Endothelial cell (in vitro differentiated cells): ENCODE measurements around the gene NEURL1. TPM values are rescaled to one million over a fixed set of nuclear protein-coding genes. Genes with fewer than 3 reads are reported as not detected.

Experiments used
- DNase-seq: peaks from one replicate; pipeline ENCODE4 v3.0.0; 2021; ENCODE audit warnings: low spot score
- H3K27ac Mint-ChIP-seq: one replicate; pipeline ENCODE4 v1.8.0; 2021; ENCODE audit warnings: mixed read lengths, inconsistent platforms; ENCODE audit not compliant: unreplicated experiment
- H3K27me3 Mint-ChIP-seq: one replicate; pipeline ENCODE4 v1.8.0; 2021; ENCODE audit warnings: mild to moderate bottlenecking, moderate library complexity, mixed read lengths, inconsistent platforms; ENCODE audit not compliant: unreplicated experiment
- H3K36me3 Mint-ChIP-seq: one replicate; pipeline ENCODE4 v1.8.0; 2021; ENCODE audit warnings: mild to moderate bottlenecking, low read depth, mixed read lengths, inconsistent platforms; ENCODE audit not compliant: unreplicated experiment
- H3K4me1 Mint-ChIP-seq: one replicate; pipeline ENCODE4 v1.8.0; 2021; ENCODE audit warnings: mild to moderate bottlenecking, mixed read lengths, inconsistent platforms; ENCODE audit not compliant: unreplicated experiment
- H3K4me3 Mint-ChIP-seq: one replicate; pipeline ENCODE4 v1.8.0; 2021; ENCODE audit warnings: mild to moderate bottlenecking, mixed read lengths, inconsistent platforms; ENCODE audit not compliant: unreplicated experiment
- H3K9me3 Mint-ChIP-seq: one replicate; pipeline ENCODE4 v1.8.0; 2021; ENCODE audit warnings: mixed read lengths, inconsistent platforms; ENCODE audit not compliant: unreplicated experiment
- total RNA-seq: library from RNA; stranded (reverse); fragmentation: NEBNext Ultra II Directional; extraction: Animal tissue kit (Norgen Biotek cat#: 25700); gene quantifications from one replicate; pipeline ENCODE4 v1.2.1, GENCODE V29; 2021; ENCODE audit not compliant: unreplicated experiment
- TF ChIP-seq, protein P1 (sequence below): fragments of 200-600 bp; sonication (generic); IDR thresholded peaks from one replicate; pipeline ENCODE4 v1.5.0; 2021; ENCODE audit warnings: antibody characterized with exemption; ENCODE audit not compliant: unreplicated experiment

The NEURL1 gene
- total RNA-seq, 1 donor from 2014 or later = 0.69 TPM

DNA sequence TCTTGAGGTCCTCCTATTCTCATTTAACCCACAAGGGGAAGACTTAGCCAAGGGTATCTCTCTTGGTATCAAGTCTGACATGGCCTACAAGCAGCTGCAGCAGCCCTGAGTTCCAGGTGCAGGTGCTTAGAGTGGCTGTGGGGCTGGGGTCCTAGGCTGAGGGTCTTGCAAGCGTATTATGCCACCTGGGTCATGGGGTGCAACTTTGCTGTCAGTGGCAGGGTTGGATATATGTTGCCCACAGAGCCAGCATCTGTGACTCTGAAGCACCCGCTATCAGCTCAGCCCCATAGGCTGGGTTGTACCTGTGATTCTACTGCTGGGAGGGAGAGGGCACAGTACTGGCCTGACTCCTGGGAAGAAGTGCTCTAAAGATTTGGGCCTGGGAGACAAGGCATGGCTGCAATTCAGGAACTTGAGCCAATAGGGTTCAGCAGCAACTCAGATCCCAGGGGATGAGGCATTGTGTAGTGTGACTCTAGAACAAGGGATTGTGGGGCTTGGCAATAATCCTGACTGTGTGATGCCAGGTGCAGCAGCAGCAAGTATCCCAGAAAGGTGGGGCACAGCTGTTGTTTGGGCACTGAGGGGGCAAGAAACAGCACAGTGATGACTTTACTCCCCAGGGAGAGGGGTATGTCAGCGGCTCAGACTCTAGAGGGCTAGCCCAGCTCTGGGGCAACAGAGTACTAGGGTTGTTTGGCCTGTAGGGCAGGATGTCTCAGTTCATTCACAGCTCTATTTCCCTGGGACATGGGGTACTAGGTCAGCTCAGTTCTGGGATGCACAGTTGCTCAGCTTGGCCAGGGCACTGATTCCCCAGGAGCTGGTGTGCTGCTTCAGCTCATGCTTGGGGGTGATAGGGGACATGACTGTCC, 41.4 kb downstream of the NEURL1 start:
- no peaks in the 10 kb centered on the region for H3K9me3 Mint-ChIP-seq
- DNase-seq = no peak
- TF ChIP-seq, protein P1, sequence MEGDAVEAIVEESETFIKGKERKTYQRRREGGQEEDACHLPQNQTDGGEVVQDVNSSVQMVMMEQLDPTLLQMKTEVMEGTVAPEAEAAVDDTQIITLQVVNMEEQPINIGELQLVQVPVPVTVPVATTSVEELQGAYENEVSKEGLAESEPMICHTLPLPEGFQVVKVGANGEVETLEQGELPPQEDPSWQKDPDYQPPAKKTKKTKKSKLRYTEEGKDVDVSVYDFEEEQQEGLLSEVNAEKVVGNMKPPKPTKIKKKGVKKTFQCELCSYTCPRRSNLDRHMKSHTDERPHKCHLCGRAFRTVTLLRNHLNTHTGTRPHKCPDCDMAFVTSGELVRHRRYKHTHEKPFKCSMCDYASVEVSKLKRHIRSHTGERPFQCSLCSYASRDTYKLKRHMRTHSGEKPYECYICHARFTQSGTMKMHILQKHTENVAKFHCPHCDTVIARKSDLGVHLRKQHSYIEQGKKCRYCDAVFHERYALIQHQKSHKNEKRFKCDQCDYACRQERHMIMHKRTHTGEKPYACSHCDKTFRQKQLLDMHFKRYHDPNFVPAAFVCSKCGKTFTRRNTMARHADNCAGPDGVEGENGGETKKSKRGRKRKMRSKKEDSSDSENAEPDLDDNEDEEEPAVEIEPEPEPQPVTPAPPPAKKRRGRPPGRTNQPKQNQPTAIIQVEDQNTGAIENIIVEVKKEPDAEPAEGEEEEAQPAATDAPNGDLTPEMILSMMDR = no peak
- H3K4me1 Mint-ChIP-seq = no peaks in the 10 kb centered on the region
- H3K27ac Mint-ChIP-seq = no peak overlapping the region
- no peak overlapping the region for H3K4me3 Mint-ChIP-seq
- H3K36me3 Mint-ChIP-seq = no peaks in the 10 kb centered on the region
- H3K27me3 Mint-ChIP-seq = peaks cover 10% of the 10 kb centered on the region

DNA sequence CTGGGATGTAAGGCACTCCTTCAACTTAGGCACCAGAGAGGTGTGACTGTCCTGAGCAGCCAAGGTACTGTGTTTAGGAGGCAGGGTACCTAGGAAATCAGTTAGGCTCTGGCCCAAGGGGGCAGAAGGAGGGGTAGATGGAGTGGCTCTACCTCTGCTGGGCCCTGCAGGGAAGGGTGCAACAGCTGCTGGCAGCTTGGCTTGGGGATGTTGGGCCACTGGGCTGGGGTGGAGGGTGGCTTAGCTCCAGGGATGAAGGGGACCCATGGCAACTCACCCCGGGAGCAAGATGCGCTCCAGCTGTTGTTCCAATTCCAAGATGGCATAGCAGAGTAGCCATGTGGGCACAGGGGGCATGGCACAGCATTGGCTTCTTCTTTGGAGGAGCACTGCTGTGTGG, 42.1 kb downstream of the NEURL1 start:
- TF ChIP-seq, protein P1 = no peak

DNA sequence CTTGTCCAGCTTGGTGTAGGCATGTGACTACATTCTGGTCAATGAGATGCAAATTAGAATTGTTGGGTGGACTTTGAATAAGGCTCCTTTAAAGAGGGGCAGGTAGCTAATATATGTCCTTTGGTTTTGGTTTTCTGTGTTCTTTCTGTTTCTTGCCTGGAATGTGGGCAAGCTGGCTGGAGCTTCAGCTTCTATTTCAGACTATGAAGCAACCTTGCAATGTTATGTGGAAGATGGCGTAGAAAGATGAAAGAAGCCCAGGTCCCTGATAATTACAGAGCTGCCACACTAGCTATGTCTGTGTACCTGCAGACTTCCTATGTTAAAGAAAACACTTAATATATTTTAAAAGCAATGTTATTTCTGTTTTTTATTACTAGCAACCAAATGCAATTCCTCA, 46.2 kb downstream of the NEURL1 start:
- H3K27me3 Mint-ChIP-seq = peaks cover 8% of the 10 kb centered on the region

More for the DNA sequence above, 42.1 kb downstream of the NEURL1 start:
- H3K9me3 Mint-ChIP-seq = no peaks in the 10 kb centered on the region
- peaks cover 10% of the 10 kb centered on the region for H3K27me3 Mint-ChIP-seq
- H3K4me3 Mint-ChIP-seq = no peak overlapping the region
- no peak overlapping the region for H3K27ac Mint-ChIP-seq
- H3K4me1 Mint-ChIP-seq = no peaks in the 10 kb centered on the region
- no peaks in the 10 kb centered on the region for H3K36me3 Mint-ChIP-seq
- DNase-seq = no peak

DNA sequence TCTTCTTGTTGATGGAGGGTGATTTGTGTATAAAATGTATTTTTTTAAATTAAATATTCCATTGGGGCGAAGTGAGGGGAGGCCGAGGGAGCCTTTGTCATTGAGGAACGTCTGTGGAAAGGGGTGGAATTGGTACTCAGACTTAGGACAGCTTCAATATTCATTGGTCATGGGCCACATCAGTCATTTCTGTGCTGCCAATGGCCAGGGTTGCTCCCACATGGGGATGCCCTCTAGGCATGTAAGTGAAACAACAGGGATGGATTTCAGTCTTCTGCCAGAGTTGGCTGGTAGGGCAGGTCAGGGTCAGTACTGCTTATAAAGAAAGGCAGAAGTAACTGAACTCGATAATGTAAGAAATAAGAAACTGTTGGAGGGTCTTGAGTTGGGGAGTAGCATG, 47.2 kb downstream of the NEURL1 start:
- DNase-seq = no peak
- Mint-ChIP-seq H3K4me3 (no peak overlapping the region), H3K27ac (no peak overlapping the region), H3K4me1 (peaks cover 6% of the 10 kb centered on the region), H3K9me3 (no peaks in the 10 kb centered on the region), H3K27me3 (peaks cover 5% of the 10 kb centered on the region), H3K36me3 (no peaks in the 10 kb centered on the region)
- TF ChIP-seq, protein P1 = no peak

More for the DNA sequence above, 46.2 kb downstream of the NEURL1 start:
- no peak for DNase-seq
- H3K27ac Mint-ChIP-seq = no peak overlapping the region
- no peaks in the 10 kb centered on the region for H3K9me3 Mint-ChIP-seq
- no peaks in the 10 kb centered on the region for H3K36me3 Mint-ChIP-seq
- H3K4me3 Mint-ChIP-seq = no peak overlapping the region
- peaks cover 6% of the 10 kb centered on the region for H3K4me1 Mint-ChIP-seq
- TF ChIP-seq, protein P1 = no peak

DNA sequence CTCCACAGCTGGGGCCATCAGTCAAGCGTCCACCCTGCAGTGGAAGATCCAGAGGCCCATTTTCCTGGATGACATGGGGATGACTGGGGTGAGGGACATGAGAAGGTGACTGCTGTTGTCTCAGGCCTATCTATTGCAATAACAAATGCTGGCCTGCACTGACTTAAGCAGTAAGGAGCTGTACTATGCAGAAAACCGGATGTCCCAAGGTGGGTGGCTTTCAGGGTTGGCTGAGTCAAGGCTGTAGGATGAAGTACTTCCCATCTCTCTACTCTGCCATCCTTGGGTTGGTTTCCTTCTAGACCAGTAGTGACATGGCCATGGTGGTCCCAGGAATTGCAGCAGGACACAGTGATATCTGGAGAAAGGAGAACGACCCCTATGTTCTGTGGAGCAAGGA, 48.1 kb downstream of the NEURL1 start:
- Mint-ChIP-seq H3K36me3 (no peaks in the 10 kb centered on the region), H3K9me3 (no peaks in the 10 kb centered on the region), H3K27ac (no peak overlapping the region), H3K27me3 (peaks cover 5% of the 10 kb centered on the region), H3K4me1 (peaks cover 6% of the 10 kb centered on the region), H3K4me3 (no peak overlapping the region)
- TF ChIP-seq, protein P1 = no peak
- DNase-seq = no peak
